A673 (cell line): Measurements from ENCODE around the gene REXO4. TPM values are rescaled to one million over a fixed set of nuclear protein-coding genes. Genes with fewer than 3 reads are reported as not detected.

ENCODE experiments used
- BruUV-seq: library from RNA; stranded (reverse); fragments of 400-500 nt; replicated peaks from 2 replicates; lab custom pipeline; 2021; lab: Mats Ljungman, UMichigan
- CTCF ChIA-PET: fragments of 300-600 bp; sonication (Branson Sonifier 250); formaldehyde crosslinking; loops from one replicate; lab custom pipeline; 2022; ENCODE audit warnings: antibody characterized with exemption; lab: Charles Lee
- POLR2A ChIA-PET: fragments of 300-600 bp; sonication (Branson Sonifier 250); formaldehyde crosslinking; loops from one replicate; lab custom pipeline; 2022; ENCODE audit warnings: antibody characterized with exemption; ENCODE audit not compliant: low non-redundant PET; lab: Charles Lee
- DNase-seq: peaks from one replicate; pipeline ENCODE4 v3.0.0-alpha.2; 2015; ENCODE audit warnings: low spot score
- H3K27ac ChIP-seq: fragments of 200-600 bp; sonication (generic); 2 replicates; pipeline ENCODE4 v1.5.1; 2016; ENCODE audit warnings: mixed run types, low read depth, mild to moderate bottlenecking, mixed read lengths, antibody characterized with exemption, low read length; ENCODE audit not compliant: poor library complexity, severe bottlenecking
- H3K27me3 ChIP-seq: fragments of 200-600 bp; sonication (generic); replicated peaks from 2 replicates; pipeline ENCODE4 v1.6.1; 2017; ENCODE audit warnings: mixed run types, low read depth, mild to moderate bottlenecking, mixed read lengths, antibody characterized with exemption, low read length; ENCODE audit not compliant: insufficient read depth, poor library complexity
- H3K36me3 ChIP-seq: fragments of 200-600 bp; sonication (generic); 2 replicates; pipeline ENCODE4 v1.6.1; 2016; ENCODE audit warnings: mixed run types, mild to moderate bottlenecking, mixed read lengths, antibody characterized with exemption, low read length; ENCODE audit not compliant: insufficient read depth, poor library complexity, severe bottlenecking
- H3K4me1 ChIP-seq: fragments of 200-600 bp; sonication (generic); 2 replicates; pipeline ENCODE4 v1.6.1; 2017; ENCODE audit warnings: mixed run types, mild to moderate bottlenecking, mixed read lengths, antibody characterized with exemption, low read length; ENCODE audit not compliant: insufficient read depth, poor library complexity, severe bottlenecking
- H3K4me3 ChIP-seq: fragments of 200-600 bp; sonication (generic); 2 replicates; pipeline ENCODE4 v1.5.1; 2016; ENCODE audit warnings: low read depth, mixed run types, mild to moderate bottlenecking, mixed read lengths, low read length; ENCODE audit not compliant: poor library complexity, severe bottlenecking
- H3K9me3 ChIP-seq: fragments of 200-600 bp; sonication (generic); 2 replicates; pipeline ENCODE4 v1.6.1; 2016; ENCODE audit warnings: mixed run types, low read depth, mild to moderate bottlenecking, mixed read lengths, antibody characterized with exemption, low read length; ENCODE audit not compliant: poor library complexity, severe bottlenecking
- CTCF ChIP-seq: fragments of 300-800, 200-600 bp; sonication (generic); conservative IDR thresholded peaks from 2 replicates; pipeline ENCODE4 v1.5.1; 2017; ENCODE audit warnings: low read depth, mild to moderate bottlenecking, antibody characterized with exemption, low read length, moderate library complexity, mixed read lengths
- EZH2 ChIP-seq: fragments of 200-600 bp; sonication (generic); IDR thresholded peaks from 2 replicates; pipeline ENCODE4 v1.6.1; 2017; ENCODE audit warnings: borderline replicate concordance, low read depth, mild to moderate bottlenecking, mixed read lengths, antibody characterized with exemption, low read length; ENCODE audit not compliant: poor library complexity, severe bottlenecking
- intact Hi-C: fragments of 100-400 bp; cut with micrococcal nuclease; formaldehyde crosslinking; loops from one replicate; pipeline ENCODE4 v1.10.0; 2022; ENCODE audit not compliant: unreplicated experiment
- total RNA-seq: library from RNA; stranded (reverse); gene quantifications from 2 replicates; pipeline ENCODE4 v1.2.3, GENCODE V29; 2021

Gene REXO4
- total RNA-seq, 1 experiment from 2014 or later, result 35.9 TPM

GRCh38 chr9:133449760-133450159, 31.9 kb upstream of the REXO4 start:
- TF ChIP-seq CTCF, result no peak
- TF ChIP-seq EZH2, result no peak
- no peak for DNase-seq
- Histone ChIP-seq H3K9me3 (no peaks in the 10 kb centered on the region), H3K27ac (no peak overlapping the region), H3K27me3 (no peaks in the 10 kb centered on the region), H3K4me3 (no peak overlapping the region), H3K4me1 (no peaks in the 10 kb centered on the region), H3K36me3 (no peaks in the 10 kb centered on the region)
- CTCF ChIA-PET, result no interaction called here
- intact Hi-C loops, result no loop called here
- BruUV-seq, result no TSS peak
- POLR2A ChIA-PET, result no interaction called here

GRCh38 chr9:133448487-133448972, 30.7 kb upstream of the REXO4 start:
- H3K9me3 ChIP-seq, result no peaks in the 10 kb centered on the region
- H3K4me3 ChIP-seq, result no peak overlapping the region
- TF ChIP-seq CTCF (no peak), EZH2 (no peak)
- intact Hi-C loops, result no loop called here
- no peak overlapping the region for H3K27ac ChIP-seq
- CTCF ChIA-PET, result no interaction called here
- POLR2A ChIA-PET, result no interaction called here
- DNase-seq, result no peak
- BruUV-seq, result no TSS peak
- H3K27me3 ChIP-seq, result no peaks in the 10 kb centered on the region
- no peaks in the 10 kb centered on the region for H3K36me3 ChIP-seq
- H3K4me1 ChIP-seq, result no peaks in the 10 kb centered on the region

- no peak overlapping the region for H3K27ac ChIP-seq
- H3K36me3 ChIP-seq, result no peaks in the 10 kb centered on the region
- H3K9me3 ChIP-seq, result no peaks in the 10 kb centered on the region
- ChIA-PET CTCF (interaction anchor here (0.6 kb wide), 1 partner anchor 294 kb away, joined by 3 read pairs; no protein-coding TSS in a partner anchor), POLR2A (no interaction called here)
- no TSS peak for BruUV-seq
- H3K4me1 ChIP-seq, result no peaks in the 10 kb centered on the region
- DNase-seq, result no peak
- TF ChIP-seq EZH2, result no peak
- no peak for TF ChIP-seq CTCF
- H3K4me3 ChIP-seq, result no peak overlapping the region
- H3K27me3 ChIP-seq, result no peaks in the 10 kb centered on the region
- intact Hi-C loops, result no loop called here
These were observed 27.6 kb upstream of the REXO4 start for GRCh38 chr9:133445293-133445969.
